HG03103 (cell line): ENCODE results near the gene PRCD.
"Not testable (repeated sequence)": the region's sequence is repeated elsewhere in the genome, so short reads cannot be mapped to it uniquely, and the experiment has no call there.

Experiments used
- ATAC-seq: cut with Tn5 transposase; IDR thresholded peaks from one replicate; pipeline ENCODE4 v1.9.1; 2021; ENCODE audit warnings: low read depth; ENCODE audit not compliant: unreplicated experiment

PRCD gene

DNA sequence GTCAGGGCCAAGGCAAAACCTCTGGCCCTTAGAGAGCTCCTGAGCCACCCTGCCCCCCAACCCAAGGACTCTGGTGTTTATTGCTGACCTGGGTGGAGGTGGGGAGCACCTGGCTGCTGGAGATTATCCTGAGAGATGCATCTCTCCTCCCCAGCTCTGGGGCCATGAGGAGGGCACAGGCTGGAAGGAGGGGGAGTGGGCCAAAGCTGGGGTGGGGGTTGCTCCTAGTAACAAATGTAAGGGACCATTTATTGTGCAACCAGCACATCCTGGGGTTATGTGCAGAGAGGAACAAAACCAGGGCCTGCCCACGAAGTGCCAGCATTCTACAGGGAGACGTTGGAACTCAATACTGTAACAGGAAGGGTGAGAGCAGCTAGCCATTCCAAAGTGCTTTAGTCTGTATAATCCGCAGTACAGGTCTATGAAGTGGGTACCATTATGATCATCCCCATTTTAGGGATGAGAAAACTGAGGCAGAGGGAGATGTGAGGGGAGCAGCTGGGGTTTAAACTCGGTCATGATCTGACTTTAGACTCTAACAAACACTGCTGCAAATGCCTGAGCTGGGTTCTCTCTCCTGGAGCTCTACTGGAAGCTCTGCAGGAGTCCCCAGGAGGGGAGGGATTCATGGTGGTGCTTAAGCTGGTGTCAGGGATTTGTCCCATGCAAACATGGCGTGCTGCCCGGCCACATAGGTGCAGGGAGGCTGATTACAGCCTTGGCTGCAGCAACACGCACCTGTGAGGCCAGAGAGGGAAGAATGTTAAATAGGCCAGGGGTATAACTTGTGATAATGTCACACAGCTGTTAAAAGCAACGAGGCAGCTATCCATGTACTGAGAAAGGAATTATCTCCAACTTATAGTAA, 37.3 kb upstream of the PRCD start:
- ATAC-seq, result no peak

DNA sequence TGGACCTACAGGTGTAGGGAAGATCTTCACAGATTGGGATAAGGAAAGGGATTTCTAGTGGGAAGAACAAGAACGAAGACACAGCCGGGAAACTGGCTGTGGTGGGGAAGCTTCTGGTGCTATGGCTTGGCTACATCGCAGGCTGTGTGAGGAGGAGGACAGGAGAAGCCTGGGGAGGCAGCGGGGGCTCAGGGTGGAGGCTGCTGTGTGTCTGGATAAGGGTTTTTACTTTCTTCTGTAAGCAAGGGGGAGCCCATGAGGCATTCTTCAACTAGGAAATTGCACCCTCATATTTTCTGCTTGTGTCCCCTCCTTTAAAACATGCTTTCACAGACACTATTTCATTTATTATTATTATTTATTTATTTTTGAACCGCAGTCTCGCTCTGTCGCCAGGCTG, 35.7 kb upstream of the PRCD start:
- ATAC-seq, result no peak

DNA sequence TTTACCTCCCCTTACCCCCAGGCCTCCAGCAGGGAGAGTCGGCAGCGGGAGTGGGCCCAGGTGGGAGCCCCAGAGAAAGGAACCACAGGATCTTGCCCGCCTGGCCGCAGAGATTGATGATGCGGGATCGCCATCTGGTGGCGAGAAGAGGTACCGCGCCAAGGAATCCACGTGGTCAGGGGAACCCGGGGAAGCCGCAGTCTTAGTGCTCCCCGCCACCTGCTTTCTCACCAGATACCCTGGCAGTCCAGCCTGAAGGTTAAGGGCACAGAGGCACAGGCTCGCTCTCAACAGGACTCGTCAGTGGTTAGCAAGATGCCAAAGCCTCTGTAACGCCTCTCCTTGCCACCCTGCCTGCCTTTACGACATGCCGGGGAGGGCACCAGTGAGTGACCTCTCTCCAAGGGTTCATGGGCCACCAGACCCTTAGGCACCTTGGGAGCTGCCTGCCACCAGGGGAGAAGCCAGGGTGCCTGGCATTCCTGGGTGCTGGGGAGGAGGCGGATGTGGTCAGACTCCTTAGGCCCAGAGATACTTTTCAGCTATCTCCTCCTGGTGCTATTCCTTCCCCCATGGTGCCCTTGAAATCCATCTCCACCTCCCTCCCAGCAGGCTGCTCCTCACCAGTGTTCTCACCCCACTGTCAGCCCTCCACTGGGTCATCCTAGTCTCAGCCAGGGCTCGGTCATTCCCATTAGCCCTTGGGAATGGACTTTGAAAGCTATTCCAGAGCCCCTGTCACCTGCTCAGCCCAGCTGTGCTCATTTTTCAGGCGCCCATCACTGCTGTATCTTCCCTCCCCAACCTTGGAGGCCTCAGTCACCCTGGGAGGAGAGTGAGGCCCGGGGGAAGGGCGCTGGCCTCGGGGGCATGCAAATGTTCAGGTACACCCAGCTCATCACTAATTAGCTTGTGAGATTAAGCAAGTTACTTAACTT, 33.2 kb upstream of the PRCD start:
- ATAC-seq, result no peak

GRCh38 chr17:76508472-76509063, 31.3 kb upstream of the PRCD start:
- not testable (repeated sequence) for ATAC-seq

DNA sequence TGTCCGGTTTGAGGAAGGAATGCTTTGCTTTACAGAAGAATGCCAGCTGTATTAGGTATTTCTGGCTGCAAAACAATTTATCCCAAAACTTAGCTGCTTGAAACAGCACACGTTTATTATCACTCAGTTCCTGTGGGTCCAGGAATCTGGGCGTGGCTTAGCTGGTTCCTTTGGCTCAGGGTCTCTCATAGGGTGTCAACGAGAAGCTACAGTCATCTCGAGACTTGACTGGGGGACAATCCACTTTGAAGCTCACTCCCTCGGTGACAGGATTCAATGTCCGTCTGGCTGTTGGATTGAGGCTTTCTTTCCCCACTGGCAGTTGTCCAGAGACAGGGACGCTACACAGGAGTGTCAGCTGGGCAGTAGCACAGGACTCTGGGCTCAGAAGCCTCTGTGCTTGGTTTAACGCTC, 29.0 kb upstream of the PRCD start:
- no peak for ATAC-seq

DNA sequence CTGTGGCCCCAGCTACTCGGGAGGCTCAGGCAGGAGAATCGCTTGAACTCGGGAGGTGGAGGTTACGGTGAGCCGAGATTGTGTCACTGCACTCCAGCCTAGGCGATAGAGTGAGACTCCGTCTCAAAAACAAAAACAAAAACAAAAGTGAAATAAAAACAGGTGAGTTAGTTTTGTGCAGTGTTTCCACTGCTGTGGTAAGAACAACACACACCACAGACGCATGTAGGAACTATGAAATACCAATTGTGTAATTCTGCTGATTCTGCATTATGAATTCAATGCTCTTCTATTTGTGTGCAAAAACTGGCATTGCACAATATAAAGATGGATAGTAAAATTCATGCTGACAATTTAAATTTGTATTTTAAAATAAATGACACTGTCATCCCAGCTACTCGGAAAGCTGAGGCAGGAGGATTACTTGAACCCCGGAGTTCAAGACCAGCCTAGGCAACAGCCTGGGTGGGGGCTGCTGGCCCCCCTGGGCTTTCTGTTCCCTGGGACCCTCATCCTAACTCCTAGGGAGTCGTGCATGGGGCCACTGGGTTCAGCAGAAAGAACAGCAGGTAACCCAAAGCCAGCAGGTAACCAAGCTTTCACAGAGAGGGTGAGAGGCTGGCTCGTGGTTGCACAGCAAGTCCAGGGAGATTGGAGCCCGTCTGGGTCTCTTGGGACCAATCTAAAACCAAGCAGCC, 28.0 kb upstream of the PRCD start:
- no peak for ATAC-seq

DNA sequence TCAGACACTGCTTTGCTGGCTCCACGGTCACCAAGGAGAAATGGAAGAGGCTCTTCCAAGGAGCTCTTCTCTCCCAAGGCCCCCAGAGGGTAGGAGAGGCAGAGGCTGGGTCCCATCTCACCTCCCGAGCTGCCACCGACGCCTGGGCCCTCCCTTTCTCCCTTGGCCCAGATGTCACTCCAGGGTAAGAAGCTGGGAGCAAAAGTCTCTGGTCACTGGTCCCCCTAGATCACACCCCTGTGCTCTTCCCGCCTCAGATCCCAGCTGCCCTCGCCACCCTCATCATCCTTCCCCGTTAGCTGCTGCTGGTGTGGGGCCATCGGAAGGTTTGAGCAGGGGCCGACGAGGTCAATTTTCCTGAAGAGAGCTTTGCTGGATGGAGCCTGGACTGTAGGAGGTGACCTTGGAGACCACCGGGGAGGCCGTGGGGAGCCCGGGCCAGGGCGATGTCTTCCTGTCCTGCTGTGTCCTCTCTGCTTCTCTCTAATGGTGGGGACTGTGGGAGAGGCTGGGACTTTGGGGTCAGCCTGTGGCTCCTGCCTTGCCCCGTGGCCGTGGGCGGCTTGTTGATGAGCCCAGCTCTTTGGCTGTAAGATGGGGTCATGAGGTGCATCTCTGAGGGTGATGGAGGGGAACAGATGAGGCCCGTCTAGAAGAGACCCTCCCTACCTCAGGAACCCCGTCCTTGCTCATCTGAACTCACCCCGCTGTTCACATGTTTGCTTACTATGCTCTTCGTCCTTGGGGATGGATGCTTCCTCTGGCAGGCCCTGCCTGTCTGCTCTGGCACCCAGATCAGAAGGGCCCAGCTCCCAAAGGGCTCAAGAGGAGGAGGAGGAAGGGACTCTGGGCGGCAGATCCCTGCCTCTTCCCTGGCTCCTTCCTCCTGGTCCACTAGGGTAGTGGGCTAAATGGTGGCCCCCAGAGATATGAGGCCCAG, 27.2 kb upstream of the PRCD start:
- ATAC-seq, result no peak

DNA sequence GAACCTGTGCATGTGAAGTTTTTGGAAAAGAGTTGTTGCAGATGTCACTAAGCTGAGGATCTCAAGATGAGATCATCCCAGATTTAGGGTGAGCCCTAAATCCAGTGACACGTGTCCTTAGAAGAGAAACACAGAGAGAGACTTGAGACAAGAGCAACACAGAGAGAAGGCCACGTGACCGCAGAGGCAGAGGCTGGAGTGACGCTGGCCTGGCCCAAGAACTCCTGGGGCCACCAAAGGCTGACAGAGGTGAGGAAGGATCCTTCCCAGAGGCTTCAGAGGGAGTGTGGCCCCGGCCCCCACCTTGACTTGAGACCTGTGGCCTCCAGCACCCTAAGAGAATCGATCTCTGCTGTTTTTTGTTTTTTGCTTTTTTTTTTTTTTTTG, 26.5 kb upstream of the PRCD start:
- ATAC-seq, result no peak

GRCh38 chr17:76514355-76514754, 25.5 kb upstream of the PRCD start:
- ATAC-seq, result not testable (repeated sequence)

GRCh38 chr17:76515274-76515949, 24.4 kb upstream of the PRCD start:
- ATAC-seq, result no peak

DNA sequence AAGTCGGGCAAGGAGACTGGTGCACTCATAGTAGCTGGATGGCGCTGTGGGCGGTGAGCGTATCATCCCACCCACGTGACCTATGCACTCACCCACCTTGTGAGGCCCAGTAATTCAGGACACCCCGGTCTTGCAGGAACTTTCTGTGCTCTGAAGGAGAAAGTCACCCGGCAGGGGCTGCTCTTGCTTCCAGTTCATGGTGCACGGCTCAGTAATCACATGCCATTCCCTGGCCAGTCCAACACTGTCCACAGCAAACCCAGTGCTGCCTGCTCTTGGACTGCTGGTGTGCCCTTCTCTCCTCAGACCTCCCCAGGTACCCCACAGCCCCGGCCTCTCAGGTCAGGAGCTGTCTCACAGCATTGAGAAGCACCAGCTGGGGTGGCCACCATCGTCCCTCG, 22.2 kb upstream of the PRCD start:
- ATAC-seq, result no peak

DNA sequence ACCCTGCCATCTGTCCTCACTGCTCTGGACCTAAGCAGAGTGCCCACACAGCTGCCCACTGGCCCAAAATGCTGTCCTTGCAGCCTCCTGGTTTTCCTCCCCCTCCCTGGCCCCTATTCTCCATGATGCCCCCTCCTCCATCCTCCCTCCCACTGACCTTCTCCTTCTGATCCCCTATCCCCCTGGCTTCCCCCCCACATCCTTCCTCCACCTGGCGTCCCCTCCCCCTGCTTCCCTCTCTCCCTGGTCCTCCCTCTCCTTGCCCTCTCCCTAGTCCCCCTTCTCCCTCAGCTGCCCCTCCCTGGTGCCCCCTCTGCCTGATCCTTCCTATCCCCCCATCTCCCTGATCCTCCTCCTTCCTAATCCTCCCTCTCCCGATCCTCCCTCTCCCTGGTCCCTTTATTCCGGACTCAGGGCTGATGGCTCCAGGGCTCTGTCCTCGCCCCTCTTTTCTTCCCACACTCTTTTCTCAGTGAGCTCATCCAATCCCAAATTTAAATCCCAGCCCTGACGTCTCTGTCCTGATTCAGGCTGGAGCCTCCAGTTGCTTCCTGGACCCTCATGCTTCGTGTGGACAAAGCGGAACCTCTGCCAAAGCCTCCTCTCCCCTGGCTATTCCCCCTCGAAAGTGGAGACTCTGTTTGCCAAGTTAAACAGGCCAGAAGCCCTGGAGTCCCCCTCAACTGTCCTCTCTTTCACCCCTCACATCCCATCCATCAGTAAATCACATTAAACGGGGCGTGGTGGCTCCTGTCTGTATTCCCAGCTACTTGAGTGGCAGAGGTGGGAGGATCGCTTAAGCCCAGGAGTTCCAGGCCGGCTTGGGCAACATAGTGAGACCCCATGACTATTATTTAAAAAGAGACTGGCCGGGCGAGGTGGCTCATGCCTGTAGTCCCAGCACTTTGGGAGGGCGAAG, 20.5 kb upstream of the PRCD start:
- ATAC-seq, result no peak

- ATAC-seq, result no peak
Observed at GRCh38 chr17:76521262-76521661, 18.6 kb upstream of the PRCD start.

DNA sequence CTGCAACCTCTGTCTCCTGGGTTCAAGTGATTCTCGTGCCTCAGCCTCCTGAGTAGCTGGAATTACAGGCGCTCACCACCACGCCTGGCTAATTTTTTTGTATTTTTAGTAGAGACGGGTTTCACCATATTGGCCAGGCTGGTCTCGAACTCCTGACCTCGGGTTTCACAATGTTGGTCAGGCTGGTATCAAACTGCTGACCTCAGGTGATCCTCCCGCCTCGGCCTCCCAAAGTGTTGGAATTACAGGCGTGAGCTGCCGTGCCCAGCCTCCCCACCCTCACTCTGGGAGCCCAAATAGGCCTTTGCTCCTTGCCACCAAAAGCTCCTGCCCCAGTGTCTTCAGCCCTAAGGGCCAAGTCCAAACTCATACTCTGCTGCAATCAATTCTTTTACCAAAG, 18.2 kb upstream of the PRCD start:
- not testable (repeated sequence) for ATAC-seq

GRCh38 chr17:76523084-76524037, 16.5 kb upstream of the PRCD start:
- no peak for ATAC-seq

DNA sequence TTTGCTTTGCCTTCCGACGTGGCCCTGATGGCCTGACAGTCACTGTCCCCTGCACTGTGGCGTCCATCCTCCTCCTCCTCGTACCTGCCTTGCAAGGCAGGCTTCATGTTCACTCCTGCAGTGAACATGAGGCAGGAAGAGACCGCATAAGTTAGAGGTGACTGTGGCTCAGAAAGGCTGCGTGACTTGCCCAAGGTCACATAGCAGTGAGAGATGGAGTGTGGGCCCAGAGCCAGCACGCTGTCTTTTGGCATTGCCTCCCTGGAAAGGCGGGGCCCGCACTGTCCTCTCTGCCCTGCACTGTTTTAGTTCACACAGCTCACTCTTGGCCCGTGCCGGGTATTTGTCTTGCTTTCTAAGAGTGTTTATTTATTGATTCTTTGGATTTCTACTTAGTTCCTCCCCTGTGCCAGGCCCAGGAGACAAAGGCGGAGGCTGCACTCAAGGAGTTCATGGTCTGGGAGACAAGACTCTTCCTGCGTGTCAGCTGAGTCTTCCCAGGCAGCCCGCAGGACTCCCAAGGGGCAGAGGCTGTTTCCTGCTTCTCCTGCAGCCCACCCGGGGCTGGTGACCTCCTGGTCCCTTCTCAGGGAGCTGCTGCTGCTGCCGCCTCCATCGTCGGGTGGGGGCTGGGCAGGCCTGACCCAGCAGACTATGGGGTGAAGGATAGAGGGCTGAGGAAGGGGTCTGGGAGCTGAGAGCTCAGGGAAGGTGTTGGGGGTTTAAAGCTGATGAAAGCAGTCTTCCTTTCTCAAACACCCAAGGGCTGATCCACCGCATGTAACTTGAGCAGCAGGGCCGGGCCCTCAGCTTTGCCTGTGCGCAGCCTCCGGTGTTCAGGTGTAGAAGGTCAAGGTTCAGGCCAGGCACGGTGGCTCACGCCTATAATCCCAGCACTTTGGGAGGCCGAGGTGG, 15.0 kb upstream of the PRCD start:
- no peak for ATAC-seq
